K562 (cell line): ENCODE results near the gene ATL2. TPM values are rescaled to one million over a fixed set of nuclear protein-coding genes. Genes with fewer than 3 reads are reported as not detected.
"Not testable (repeated sequence)": the region's sequence is repeated elsewhere in the genome, so short reads cannot be mapped to it uniquely, and the experiment has no call there.

Experiments
- ATAC-seq: fragments of 200-7000 bp; cut with Tn5 transposase; 3 replicates; pipeline ENCODE4 v1.9.1; 2020; ENCODE audit warnings: moderate library complexity
- BruUV-seq: library from RNA; stranded (reverse); fragments of 400-500 nt; replicated peaks from 2 replicates; lab custom pipeline; 2021; lab: Mats Ljungman, UMichigan
- CTCF ChIA-PET: fragments of 300-600 bp; formaldehyde crosslinking; extraction: SDS; loops from one replicate; lab custom pipeline; 2021; ENCODE audit warnings: low intra/inter-chr PET ratio; lab: Yijun Ruan, JAX
- POLR2A ChIA-PET: fragments of 300-600, 350-650 bp; sonication (Branson Sonifier 250); formaldehyde crosslinking; extraction: SDS; loops from one replicate; lab custom pipeline; 2021; ENCODE audit warnings: antibody characterized with exemption, inconsistent platforms; lab: Yijun Ruan, JAX
- DNase-seq, 4 experiments: peaks; one replicate each; pipeline versions ENCODE4 v3.0.0 to v3.0.0-alpha.2; 2011 to 2018; ENCODE audit warnings: low spot score in 3 of 4, mixed read lengths in 3 of 4; ENCODE audit errors: extremely low read depth in 1 of 4
- FAIRE-seq: peaks from 2 replicates; lab custom pipeline; 2011; peaks lifted over from hg19 to GRCh38; lab: Jason Lieb, UNC
- H2AFZ ChIP-seq: 2 replicates; pipeline ENCODE4 v1.6.0; 2011; ENCODE audit warnings: low read depth, low read length, control low read depth, inconsistent platforms
- H3K27ac ChIP-seq: fragments of 200-600 bp; 3 replicates; pipeline ENCODE4 v1.8.0; 2011; ENCODE audit warnings: low read depth, mild to moderate bottlenecking, control low read depth, inconsistent platforms, low read length, moderate library complexity, mixed read lengths; ENCODE audit errors: extremely low read depth
- H3K27me3 ChIP-seq, 2 experiments: fragments of 300-600 bp in 1 of 2; 2 replicates in 1 of 2; 3 replicates in 1 of 2; pipeline versions ENCODE4 v1.6.0 to v1.8.0; 2011; ENCODE audit warnings: inconsistent platforms in 2 of 2, low read length in 2 of 2, mild to moderate bottlenecking in 1 of 2, mixed read lengths in 1 of 2, moderate library complexity in 1 of 2; ENCODE audit not compliant: control insufficient read depth in 2 of 2, insufficient read depth in 2 of 2
- H3K36me3 ChIP-seq: fragments of 300-600 bp; 3 replicates; pipeline ENCODE4 v1.8.0; 2011; ENCODE audit warnings: mild to moderate bottlenecking, low read length, inconsistent platforms; ENCODE audit not compliant: control insufficient read depth, insufficient read depth
- H3K4me1 ChIP-seq, 2 experiments: fragments of 200-600 bp in 1 of 2; replicated peaks in 1 of 2; 2 replicates in 1 of 2; 3 replicates in 1 of 2; pipeline versions ENCODE4 v1.5.1 to v1.8.0; 2011; ENCODE audit warnings: inconsistent platforms in 2 of 2, low read length in 2 of 2, mild to moderate bottlenecking in 1 of 2, mixed read lengths in 1 of 2, moderate library complexity in 1 of 2; ENCODE audit not compliant: control insufficient read depth in 2 of 2, insufficient read depth in 2 of 2
- H3K4me2 ChIP-seq: 2 replicates; pipeline ENCODE4 v1.6.1; 2011; ENCODE audit warnings: low read length, control low read depth, inconsistent platforms, mixed read lengths; ENCODE audit not compliant: insufficient read depth
- H3K4me3 ChIP-seq: fragments of 200-600 bp; sonication (generic), shearing (Covaris generic); 2 replicates; pipeline ENCODE4 v1.5.1; 2016; ENCODE audit warnings: control low read depth, inconsistent platforms
- H3K79me2 ChIP-seq: fragments of 200-600 bp; 3 replicates; pipeline ENCODE4 v1.8.0; 2011; ENCODE audit warnings: low read length, inconsistent platforms; ENCODE audit not compliant: control insufficient read depth, insufficient read depth
- H3K9ac ChIP-seq, 2 experiments: 2 replicates each; pipeline versions ENCODE4 v1.6.0 to v1.6.1; 2011; ENCODE audit warnings: low read depth in 2 of 2, low read length in 2 of 2, control low read depth in 1 of 2, inconsistent platforms in 1 of 2, mild to moderate bottlenecking in 1 of 2, mixed read lengths in 1 of 2; ENCODE audit not compliant: insufficient read depth in 1 of 2
- H3K9me1 ChIP-seq: one replicate; pipeline ENCODE4 v1.6.0; 2011; ENCODE audit warnings: inconsistent platforms, mild to moderate bottlenecking, low read length, moderate library complexity; ENCODE audit not compliant: control insufficient read depth, insufficient read depth
- H3K9me3 ChIP-seq: replicated peaks from 2 replicates; pipeline ENCODE4 v1.5.1; 2011; ENCODE audit warnings: low read depth, low read length, inconsistent platforms; ENCODE audit not compliant: control insufficient read depth, insufficient read depth
- H4K20me1 ChIP-seq: replicated peaks from 2 replicates; pipeline ENCODE4 v1.6.1; 2011; ENCODE audit warnings: low read length, inconsistent platforms, mixed read lengths; ENCODE audit not compliant: control insufficient read depth, insufficient read depth
- WGBS: fragments of 100-300 bp; shearing (Covaris generic); methylation state at CpG from one replicate; pipeline ENCODE4 v1.1.6; 2016; ENCODE audit warnings: low coverage, mixed read lengths; ENCODE audit not compliant: insufficient coverage; ENCODE audit errors: missing lambda C conversion rate; 5-methylcytosine and 5-hydroxymethylcytosine counted together
- in situ Hi-C: fragments of 300-500 bp; cut with MboI; formaldehyde crosslinking; loops from 4 replicates; pipeline ENCODE4 v1.15.0; 2018; ENCODE audit warnings: inconsistent platforms, mixed read lengths
- intact Hi-C: fragments of 100-400 bp; cut with micrococcal nuclease; formaldehyde crosslinking; loops from 2 replicates; pipeline ENCODE4 v1.14.2; 2022
- polyA plus RNA-seq, 8 experiments: library from polyadenylated mRNA; depleted of rRNA in 4 of 8; stranded (reverse) in 5 of 8; unstranded in 3 of 8; fragments of >200 nt; fragmentation: Nextera tagmentation in 2 of 8; fragmentation: Illumina TruSeq in 1 of 8; extraction: Ambion mirVana in 2 of 8; extraction: Trizol in 1 of 8; gene quantifications; 2 replicates each; pipeline versions ENCODE4 v1.2.1 to v1.2.3, GENCODE V29; 2011 to 2014; ENCODE audit warnings: inconsistent platforms in 1 of 8, missing spikeins in 1 of 8
- total RNA-seq, 7 experiments: library from RNA; depleted of rRNA in 6 of 7; stranded (reverse); fragments of >200 nt in 6 of 7; fragmentation: Illumina TruSeq in 2 of 7; extraction: Trizol in 2 of 7; gene quantifications; 2 replicates each; pipeline versions ENCODE4 v1.2.1 to v1.2.3, GENCODE V29; 2011 to 2021; ENCODE audit warnings: low replicate concordance in 1 of 7
- TF ChIP-seq, protein P1 (sequence below): fragments of 450-650 bp; IDR thresholded peaks from 2 replicates; pipeline ENCODE4 v1.6.1; 2016; ENCODE audit warnings: borderline replicate concordance

ATL2 gene
- total and polyA plus RNA-seq, 9 of the 15 experiments (the other 6 are each of a cell fraction or from before 2014, with no cell fraction given): 12.0 to 80.8 (median 70.2) TPM

DNA sequence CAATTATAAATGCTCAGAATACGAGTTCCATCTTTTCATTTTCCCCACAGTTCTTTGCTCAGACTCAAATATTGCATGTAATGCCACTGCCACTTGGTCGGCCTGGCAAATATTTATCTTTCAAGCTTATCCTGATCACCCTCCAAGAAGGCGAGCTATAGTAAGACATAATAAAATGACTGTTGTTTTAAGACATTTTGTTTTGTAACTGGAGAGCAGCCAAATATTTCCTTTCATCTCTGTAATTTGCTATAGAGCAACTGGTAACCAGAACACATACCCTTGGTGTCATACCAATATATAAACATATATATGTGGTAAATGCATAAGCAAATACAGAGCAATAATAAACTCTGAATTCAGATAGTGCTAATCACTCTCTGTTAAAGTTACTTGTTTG is 7.3 kb upstream of the ATL2 start (continued):
- TF ChIP-seq, protein P1, sequence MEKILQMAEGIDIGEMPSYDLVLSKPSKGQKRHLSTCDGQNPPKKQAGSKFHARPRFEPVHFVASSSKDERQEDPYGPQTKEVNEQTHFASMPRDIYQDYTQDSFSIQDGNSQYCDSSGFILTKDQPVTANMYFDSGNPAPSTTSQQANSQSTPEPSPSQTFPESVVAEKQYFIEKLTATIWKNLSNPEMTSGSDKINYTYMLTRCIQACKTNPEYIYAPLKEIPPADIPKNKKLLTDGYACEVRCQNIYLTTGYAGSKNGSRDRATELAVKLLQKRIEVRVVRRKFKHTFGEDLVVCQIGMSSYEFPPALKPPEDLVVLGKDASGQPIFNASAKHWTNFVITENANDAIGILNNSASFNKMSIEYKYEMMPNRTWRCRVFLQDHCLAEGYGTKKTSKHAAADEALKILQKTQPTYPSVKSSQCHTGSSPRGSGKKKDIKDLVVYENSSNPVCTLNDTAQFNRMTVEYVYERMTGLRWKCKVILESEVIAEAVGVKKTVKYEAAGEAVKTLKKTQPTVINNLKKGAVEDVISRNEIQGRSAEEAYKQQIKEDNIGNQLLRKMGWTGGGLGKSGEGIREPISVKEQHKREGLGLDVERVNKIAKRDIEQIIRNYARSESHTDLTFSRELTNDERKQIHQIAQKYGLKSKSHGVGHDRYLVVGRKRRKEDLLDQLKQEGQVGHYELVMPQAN: no peak

DNA sequence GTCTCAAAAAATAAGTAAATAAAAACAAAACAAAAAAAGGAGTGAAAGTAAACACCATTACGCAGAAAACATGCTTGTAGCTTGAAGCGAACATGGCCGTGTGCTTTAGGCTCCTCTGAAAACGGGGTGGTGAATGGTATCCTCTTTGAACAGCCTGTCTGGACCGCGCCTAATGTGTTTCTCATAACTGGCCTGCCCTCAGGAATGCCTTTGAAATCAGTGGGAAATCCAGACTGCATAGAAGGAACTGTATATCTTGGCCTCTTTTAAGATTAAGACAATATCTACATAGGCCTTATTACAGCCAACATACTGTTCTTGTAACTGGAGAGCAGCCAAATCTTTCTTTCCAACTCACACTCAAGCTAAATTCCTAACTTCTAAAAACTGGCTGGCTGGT is 6.7 kb upstream of the ATL2 start:
- CTCF ChIA-PET: not testable (repeated sequence)

More for the DNA sequence above, 6.7 kb upstream of the ATL2 start:
- WGBS: 66% methylated on average over 6 of the region's 6 CpGs
- H2AFZ ChIP-seq: 0 out of 2 replicates have a peak overlapping the region, but pooled peaks have one; percentile 28
- BruUV-seq, H3K9me1 ChIP-seq, ATAC-seq, intact Hi-C loops, H3K79me2 ChIP-seq, H3K27ac ChIP-seq, in situ Hi-C loops, H3K4me2 ChIP-seq, DNase-seq, H3K27me3 ChIP-seq, H3K36me3 ChIP-seq, H3K9me3 ChIP-seq, H4K20me1 ChIP-seq, FAIRE-seq, H3K9ac ChIP-seq, H3K4me3 ChIP-seq, POLR2A ChIA-PET: not testable (repeated sequence)
- H3K4me1 ChIP-seq: peaks cover 6 to 14% of the 10 kb centered on the region in 2 experiments; a peak in 4 of 5 replicates
